H1 (cell line): ENCODE results near the gene RAD18. TPM values are rescaled to one million over a fixed set of nuclear protein-coding genes. Genes with fewer than 3 reads are reported as not detected.

ENCODE experiments used
- CBX5 ChIP-seq: fragments of 300-800, 300-1000 bp; sonication (generic); IDR thresholded peaks from 2 replicates; pipeline ENCODE4 v1.7.1; 2016; ENCODE audit warnings: antibody characterized with exemption, low read length, low read depth
- CHD2 ChIP-seq: IDR thresholded peaks from 2 replicates; pipeline ENCODE4 v1.6.1; 2012; ENCODE audit warnings: low read length, improper control_type of control experiment
- polyA plus RNA-seq, 7 experiments: library from polyadenylated mRNA; depleted of rRNA in 3 of 7; stranded (reverse) in 5 of 7; unstranded in 2 of 7; fragments of >200 nt in 5 of 7; fragments of 200-250 nt in 2 of 7; gene quantifications; 1 replicate in 5 of 7; 2 replicates in 1 of 7; 4 replicates in 1 of 7; pipeline versions ENCODE4 v1.2.1 to v1.2.3, GENCODE V29; 2011 to 2013; ENCODE audit warnings: missing spikeins in 2 of 7, mixed read lengths in 2 of 7
- total RNA-seq: library from RNA; stranded (reverse); fragmentation: NEBNext Ultra II Directional; extraction: Animal tissue kit (Norgen Biotek cat#: 25700); gene quantifications from 2 replicates; pipeline ENCODE4 v1.2.1, GENCODE V29; 2021

The RAD18 gene
- total and polyA plus RNA-seq, 2 of the 8 experiments (the other 6 are each of a cell fraction or from before 2014, with no cell fraction given) = 13.0 to 23.2 TPM

DNA sequence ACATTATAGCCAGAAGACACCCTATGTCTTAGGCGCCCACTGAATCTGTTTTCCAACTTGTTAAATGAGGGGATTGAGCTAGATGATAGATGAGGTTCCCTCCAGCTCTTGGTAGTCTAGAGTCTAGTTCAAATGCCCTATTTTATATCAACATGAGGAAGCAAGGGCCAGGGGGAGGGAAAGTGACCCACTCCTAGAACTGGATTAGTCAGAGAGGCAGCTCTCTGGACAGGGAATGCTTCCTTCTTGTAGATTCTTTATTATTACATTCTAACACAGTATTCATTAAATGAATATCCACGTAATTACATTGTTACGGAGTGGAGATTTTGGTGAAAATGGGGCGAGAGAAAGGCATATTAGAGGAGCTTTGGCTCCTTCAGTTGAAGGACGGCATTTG, 89.5 kb downstream of the RAD18 start (continued):
- TF ChIP-seq CBX5 = no peak
- no peak for TF ChIP-seq CHD2
- TF ChIP-seq, all 59 proteins: peak for 0
